ENCODE measurements around the gene ING1. TPM values are rescaled to one million over a fixed set of nuclear protein-coding genes. Genes with fewer than 3 reads are reported as not detected.
"Not testable (repeated sequence)": the region's sequence is repeated elsewhere in the genome, so short reads cannot be mapped to it uniquely, and the experiment has no call there.

Gene ING1
- 8.5 and 13.5 TPM in 2 replicates for total RNA-seq

GRCh38 chr13:110713642-110713952, at the start of gene ING1:
TSS of gene ING1 (plus strand) at chr13:110713700. CDS start at chr13:110714150, 450 bp downstream.
- no peak for DNase-seq (ENCODE audit: low read depth in 2 of 2)

GRCh38 chr13:110664041-110664440, 49.5 kb upstream of the ING1 start:
- no peak for DNase-seq (ENCODE audit: low read depth in 2 of 2)

GRCh38 chr13:110664673-110665072, 48.8 kb upstream of the ING1 start:
- DNase-seq (ENCODE audit: low read depth in 2 of 2): no peak

GRCh38 chr13:110665491-110666254, 47.8 kb upstream of the ING1 start:
- no peak for DNase-seq (ENCODE audit: low read depth in 2 of 2)

- no peak for DNase-seq (ENCODE audit: low read depth in 2 of 2)
Measured at GRCh38 chr13:110666255-110666533, 47.3 kb upstream of the ING1 start.

GRCh38 chr13:110669036-110669435, 44.5 kb upstream of the ING1 start:
- DNase-seq (ENCODE audit: low read depth in 2 of 2): no peak

- not testable (repeated sequence) for DNase-seq (ENCODE audit: low read depth in 2 of 2)
Measured at GRCh38 chr13:110669814-110670213, 43.7 kb upstream of the ING1 start.

- DNase-seq (ENCODE audit: low read depth in 2 of 2): no peak
Measured at GRCh38 chr13:110676595-110677587, 36.6 kb upstream of the ING1 start.

GRCh38 chr13:110677731-110678545, 35.6 kb upstream of the ING1 start:
- DNase-seq (ENCODE audit: low read depth in 2 of 2): no peak

GRCh38 chr13:110680852-110681251, 32.6 kb upstream of the ING1 start:
- peak; percentile 50 to 62 for DNase-seq (ENCODE audit: low read depth in 2 of 2)

- no peak for DNase-seq (ENCODE audit: low read depth in 2 of 2)
Measured at GRCh38 chr13:110681868-110682550, 31.5 kb upstream of the ING1 start.

- DNase-seq (ENCODE audit: low read depth in 2 of 2): no peak
Measured at GRCh38 chr13:110682746-110683145, 30.8 kb upstream of the ING1 start.

GRCh38 chr13:110683203-110683883, 30.2 kb upstream of the ING1 start:
- peak; percentile 58 to 59 for DNase-seq (ENCODE audit: low read depth in 2 of 2)

GRCh38 chr13:110683921-110684320, 29.6 kb upstream of the ING1 start:
- no peak for DNase-seq (ENCODE audit: low read depth in 2 of 2)

- no peak for DNase-seq (ENCODE audit: low read depth in 2 of 2)
Measured at GRCh38 chr13:110684388-110685056, 29.0 kb upstream of the ING1 start.

GRCh38 chr13:110685305-110686020, 28.0 kb upstream of the ING1 start:
- no peak for DNase-seq (ENCODE audit: low read depth in 2 of 2)

- DNase-seq (ENCODE audit: low read depth in 2 of 2): no peak
Measured at GRCh38 chr13:110687736-110688135, 25.8 kb upstream of the ING1 start.

- DNase-seq (ENCODE audit: low read depth in 2 of 2): no peak
Measured at GRCh38 chr13:110689041-110689440, 24.5 kb upstream of the ING1 start.

- DNase-seq (ENCODE audit: low read depth in 2 of 2): no peak
Measured at GRCh38 chr13:110689711-110690110, 23.8 kb upstream of the ING1 start.

GRCh38 chr13:110690516-110690915, 23.0 kb upstream of the ING1 start:
- no peak for DNase-seq (ENCODE audit: low read depth in 2 of 2)

Data from lung microvascular endothelial cell (primary cell).